ENCODE data around the gene RAPGEF1.
A peak's percentile ranks its signal among the peaks of the same experiment; 100 is the strongest.
"Not testable (repeated sequence)": the region's sequence is repeated elsewhere in the genome, so short reads cannot be mapped to it uniquely, and the experiment has no call there.

Gene RAPGEF1

GRCh38 chr9:131685753-131686706 is 53.8 kb downstream of the RAPGEF1 start:
- DNase-seq (ENCODE audit: low read depth), result no peak

GRCh38 chr9:131683094-131683493 is 56.8 kb downstream of the RAPGEF1 start:
- DNase-seq (ENCODE audit: low read depth), result not testable (repeated sequence)

GRCh38 chr9:131682261-131682660 is 57.6 kb downstream of the RAPGEF1 start:
- DNase-seq (ENCODE audit: low read depth), result no peak

- DNase-seq (ENCODE audit: low read depth), result not testable (repeated sequence)
Measured at GRCh38 chr9:131681826-131682225, 58.0 kb downstream of the RAPGEF1 start.

- not testable (repeated sequence) for DNase-seq (ENCODE audit: low read depth)
Measured at GRCh38 chr9:131681108-131681507, 58.8 kb downstream of the RAPGEF1 start.

- DNase-seq (ENCODE audit: low read depth), result no peak
Measured at GRCh38 chr9:131679261-131680020, 60.4 kb downstream of the RAPGEF1 start.

GRCh38 chr9:131678499-131679111 is 61.3 kb downstream of the RAPGEF1 start:
- DNase-seq (ENCODE audit: low read depth), result peak; percentile 73

- DNase-seq (ENCODE audit: low read depth), result no peak
Measured at GRCh38 chr9:131677444-131678180, 62.3 kb downstream of the RAPGEF1 start.

- DNase-seq (ENCODE audit: low read depth), result no peak
Measured at GRCh38 chr9:131677049-131677443, 62.8 kb downstream of the RAPGEF1 start.

- no peak for DNase-seq (ENCODE audit: low read depth)
Measured at GRCh38 chr9:131676431-131676972, 63.4 kb downstream of the RAPGEF1 start.

GRCh38 chr9:131675437-131676022 is 64.3 kb downstream of the RAPGEF1 start:
- DNase-seq (ENCODE audit: low read depth), result no peak

- DNase-seq (ENCODE audit: low read depth), result no peak
Measured at GRCh38 chr9:131674425-131675421, 65.2 kb downstream of the RAPGEF1 start.

GRCh38 chr9:131673531-131673930 is 66.3 kb downstream of the RAPGEF1 start:
- no peak for DNase-seq (ENCODE audit: low read depth)

GRCh38 chr9:131673068-131673467 is 66.8 kb downstream of the RAPGEF1 start:
- no peak for DNase-seq (ENCODE audit: low read depth)

- DNase-seq (ENCODE audit: low read depth), result no peak
Measured at GRCh38 chr9:131672451-131672850, 67.4 kb downstream of the RAPGEF1 start.

- no peak for DNase-seq (ENCODE audit: low read depth)
Measured at GRCh38 chr9:131671133-131671520, 68.7 kb downstream of the RAPGEF1 start.

GRCh38 chr9:131670247-131671132 is 69.4 kb downstream of the RAPGEF1 start:
- DNase-seq (ENCODE audit: low read depth), result no peak

- DNase-seq (ENCODE audit: low read depth), result no peak
Measured at GRCh38 chr9:131669269-131670157, 70.4 kb downstream of the RAPGEF1 start.

All from stimulated activated CD8-positive, alpha-beta memory T cell treated with anti-CD3 and anti-CD28 coated beads, Interleukin-4, amount 100 ng/mL, for 24 hours (primary cell).